GM21723 (cell line): Measurements from ENCODE around the gene SLC34A1.
A peak's percentile ranks its signal among the peaks of the same experiment; 100 is the strongest.

ENCODE experiments used
- ATAC-seq: cut with Tn5 transposase; IDR thresholded peaks from one replicate; pipeline ENCODE4 v1.9.1; 2021; ENCODE audit warnings: mild to moderate bottlenecking, moderate library complexity; ENCODE audit not compliant: unreplicated experiment

The SLC34A1 gene

DNA sequence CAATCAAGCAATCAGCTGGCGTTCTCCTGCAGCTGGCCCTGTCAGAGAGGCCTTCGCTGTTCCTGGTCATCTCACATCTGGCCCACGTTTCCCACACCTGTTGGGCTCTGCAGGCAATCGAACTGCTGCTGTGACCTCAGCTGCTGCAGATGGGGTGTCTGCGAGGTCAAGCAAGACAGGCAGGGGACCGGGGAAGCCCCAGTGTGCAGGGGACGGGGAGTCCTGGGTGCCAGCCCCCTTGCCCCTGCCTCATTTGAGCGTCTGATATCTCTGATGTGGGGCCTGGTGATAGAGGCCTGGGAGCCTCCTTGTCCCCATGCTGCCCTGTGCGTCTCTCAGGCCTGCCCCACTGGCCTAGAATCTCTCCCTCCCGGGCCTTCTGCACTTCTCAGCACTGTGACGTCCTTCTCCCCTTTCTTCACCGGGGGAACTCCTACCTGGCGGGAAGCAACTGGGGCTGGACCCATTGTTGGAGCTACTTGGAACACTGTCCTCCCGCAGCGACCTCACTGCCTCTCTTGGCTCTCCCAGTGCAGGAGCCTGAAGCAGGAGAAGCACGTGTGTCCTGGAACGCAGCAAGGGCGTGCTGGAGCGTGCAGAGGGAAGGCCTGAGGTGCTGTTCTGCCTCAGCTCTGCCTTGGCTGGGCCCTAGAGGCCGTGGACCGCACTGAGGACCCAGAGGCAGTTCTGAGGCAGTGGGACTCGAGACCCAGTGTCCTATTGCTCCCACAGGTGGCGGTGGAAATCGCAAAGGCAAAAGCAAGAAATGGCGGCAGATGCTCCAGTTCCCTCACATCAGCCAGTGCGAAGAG is 46.1 kb downstream of the SLC34A1 start:
- no peak for ATAC-seq

GRCh38 chr5:177430972-177431316 is 46.7 kb downstream of the SLC34A1 start:
- no peak for ATAC-seq

GRCh38 chr5:177431317-177432142 is 47.3 kb downstream of the SLC34A1 start:
- ATAC-seq: peak; percentile 46

GRCh38 chr5:177432143-177432838 is 48.1 kb downstream of the SLC34A1 start:
- ATAC-seq: no peak

DNA sequence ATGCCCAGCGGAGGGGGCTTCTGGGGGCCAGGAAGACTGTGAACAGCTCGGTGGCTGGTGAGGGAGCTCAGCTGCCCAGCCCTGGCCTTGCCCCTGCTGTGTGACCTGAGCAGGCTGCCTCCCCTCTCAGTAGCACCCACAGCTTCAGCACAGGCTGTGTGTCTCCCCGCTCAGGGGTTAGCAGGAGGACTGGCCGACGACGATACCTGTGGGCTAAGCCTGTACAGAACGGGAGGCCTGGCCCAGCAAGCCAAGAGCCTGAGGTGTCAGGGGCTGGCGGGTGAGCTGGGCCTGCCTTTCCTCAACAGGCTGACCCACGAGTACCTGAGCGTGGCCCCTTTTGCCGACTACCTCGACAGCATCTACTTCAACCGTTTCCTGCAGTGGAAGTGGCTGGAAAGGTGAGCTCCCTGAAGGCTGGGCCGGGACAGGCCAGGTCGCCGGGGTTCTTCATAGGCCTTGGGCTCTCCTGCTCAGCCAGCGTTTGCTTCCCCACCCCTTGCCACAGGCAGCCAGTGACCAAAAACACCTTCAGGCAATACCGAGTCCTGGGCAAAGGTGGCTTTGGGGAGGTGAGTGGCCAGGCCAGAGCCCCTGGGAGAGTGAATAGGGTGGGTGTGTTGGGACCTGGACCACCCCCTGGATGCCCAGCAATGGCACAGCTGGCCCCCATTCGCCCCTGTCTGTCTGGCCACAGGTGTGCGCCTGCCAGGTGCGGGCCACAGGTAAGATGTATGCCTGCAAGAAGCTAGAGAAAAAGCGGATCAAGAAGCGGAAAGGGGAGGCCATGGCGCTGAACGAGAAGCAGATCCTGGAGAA is 48.8 kb downstream of the SLC34A1 start:
- ATAC-seq: no peak

DNA sequence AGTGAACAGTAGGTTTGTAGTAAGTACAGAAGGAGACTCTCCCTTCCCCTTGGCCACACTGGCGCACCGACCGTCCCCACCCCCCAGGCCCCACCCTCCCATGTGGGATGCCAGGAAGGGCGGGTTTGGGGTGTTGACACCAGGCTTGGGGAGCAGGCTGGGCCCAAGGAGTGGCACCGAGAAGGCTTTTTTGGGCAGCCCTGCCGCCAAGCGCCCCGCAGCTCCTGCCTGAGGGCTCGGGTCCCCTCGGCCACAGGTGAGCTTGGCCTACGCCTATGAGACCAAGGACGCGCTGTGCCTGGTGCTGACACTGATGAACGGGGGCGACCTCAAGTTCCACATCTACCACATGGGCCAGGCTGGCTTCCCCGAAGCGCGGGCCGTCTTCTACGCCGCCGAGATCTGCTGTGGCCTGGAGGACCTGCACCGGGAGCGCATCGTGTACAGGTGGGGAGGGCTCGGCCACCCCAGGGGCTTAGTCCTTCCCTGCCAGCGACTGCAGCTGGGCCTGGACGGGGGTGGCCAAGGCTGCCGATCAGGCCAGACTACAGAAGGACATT is 49.5 kb downstream of the SLC34A1 start:
- ATAC-seq: no peak

DNA sequence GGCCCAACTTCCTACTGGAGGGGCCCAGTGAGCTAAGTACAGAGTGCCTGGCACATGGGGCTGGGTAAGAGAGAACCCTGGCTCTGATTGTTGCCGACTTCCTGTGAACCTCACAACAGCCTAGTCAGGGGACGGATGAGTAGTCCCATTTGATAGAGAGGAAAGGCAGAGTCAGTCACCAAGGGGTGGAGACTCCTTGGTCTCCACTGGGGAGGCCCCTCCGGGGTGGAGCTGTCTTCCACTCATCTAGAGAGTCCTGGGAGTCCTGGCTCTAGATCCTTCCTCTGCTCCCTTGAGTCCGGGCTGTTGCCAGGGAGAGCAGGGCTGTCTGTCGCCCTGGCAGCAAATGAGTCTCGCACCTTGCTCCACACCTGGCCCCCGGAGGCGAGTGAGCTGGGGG is 50.2 kb downstream of the SLC34A1 start:
- no peak for ATAC-seq

GRCh38 chr5:177434942-177435738 is 50.9 kb downstream of the SLC34A1 start:
- no peak for ATAC-seq

DNA sequence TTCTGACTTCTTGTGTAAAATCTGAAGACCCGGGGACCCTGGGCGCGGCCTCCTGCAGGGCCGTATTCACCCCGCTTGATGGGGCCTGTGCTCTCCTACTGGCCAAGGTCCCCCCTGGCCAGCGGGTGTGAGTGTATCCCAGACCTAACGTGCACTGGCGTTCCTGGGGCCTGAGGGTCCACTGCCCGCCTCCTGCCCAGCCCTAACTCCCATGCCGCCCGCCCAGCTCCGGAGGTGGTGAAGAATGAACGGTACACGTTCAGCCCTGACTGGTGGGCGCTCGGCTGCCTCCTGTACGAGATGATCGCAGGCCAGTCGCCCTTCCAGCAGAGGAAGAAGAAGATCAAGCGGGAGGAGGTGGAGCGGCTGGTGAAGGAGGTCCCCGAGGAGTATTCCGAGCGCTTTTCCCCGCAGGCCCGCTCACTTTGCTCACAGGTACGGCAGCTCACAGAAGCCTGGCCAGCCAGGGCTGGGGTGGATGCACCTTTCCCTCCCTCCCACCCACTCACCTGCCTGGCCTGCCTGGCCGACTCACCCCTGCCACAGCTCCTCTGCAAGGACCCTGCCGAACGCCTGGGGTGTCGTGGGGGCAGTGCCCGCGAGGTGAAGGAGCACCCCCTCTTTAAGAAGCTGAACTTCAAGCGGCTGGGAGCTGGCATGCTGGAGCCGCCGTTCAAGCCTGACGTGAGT is 51.8 kb downstream of the SLC34A1 start:
- ATAC-seq: no peak

- ATAC-seq: no peak
Observed at GRCh38 chr5:177437623-177438022, 53.4 kb downstream of the SLC34A1 start.

GRCh38 chr5:177438468-177438867 is 54.2 kb downstream of the SLC34A1 start:
- ATAC-seq: no peak

- ATAC-seq: no peak
Observed at GRCh38 chr5:177439518-177440053, 55.4 kb downstream of the SLC34A1 start.

DNA sequence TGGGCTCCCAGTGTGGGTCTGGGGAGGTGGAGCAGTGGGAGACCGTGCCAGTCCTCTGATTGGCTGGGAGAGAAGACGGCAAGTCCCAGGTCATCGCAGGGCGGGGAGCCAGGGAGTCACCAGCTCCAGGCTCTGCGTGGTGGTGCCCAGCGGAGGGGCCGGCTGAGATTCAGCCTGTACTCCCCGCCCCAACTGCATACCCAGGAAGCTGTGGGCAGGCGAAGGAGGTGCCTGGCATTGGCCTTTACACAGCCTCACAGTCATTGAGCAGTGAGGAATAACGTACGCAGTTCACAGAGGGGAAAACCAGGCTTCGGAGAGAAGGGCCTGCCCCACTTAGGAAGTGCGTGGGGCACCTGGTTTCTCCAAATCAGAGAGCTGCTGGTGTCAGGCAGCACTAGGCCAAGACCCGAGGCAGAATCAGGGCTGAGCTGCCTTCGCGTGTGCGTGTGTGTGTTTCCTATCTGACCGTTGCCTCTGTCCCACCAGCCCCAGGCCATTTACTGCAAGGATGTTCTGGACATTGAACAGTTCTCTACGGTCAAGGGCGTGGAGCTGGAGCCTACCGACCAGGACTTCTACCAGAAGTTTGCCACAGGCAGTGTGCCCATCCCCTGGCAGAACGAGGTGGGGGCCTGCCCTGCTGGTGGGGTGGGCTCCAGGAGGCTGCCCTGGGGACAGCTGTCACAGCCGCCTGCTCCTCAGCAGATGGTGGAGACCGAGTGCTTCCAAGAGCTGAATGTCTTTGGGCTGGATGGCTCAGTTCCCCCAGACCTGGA is 56.2 kb downstream of the SLC34A1 start:
- ATAC-seq: no peak

GRCh38 chr5:177440990-177441780 is 57.0 kb downstream of the SLC34A1 start:
- no peak for ATAC-seq

DNA sequence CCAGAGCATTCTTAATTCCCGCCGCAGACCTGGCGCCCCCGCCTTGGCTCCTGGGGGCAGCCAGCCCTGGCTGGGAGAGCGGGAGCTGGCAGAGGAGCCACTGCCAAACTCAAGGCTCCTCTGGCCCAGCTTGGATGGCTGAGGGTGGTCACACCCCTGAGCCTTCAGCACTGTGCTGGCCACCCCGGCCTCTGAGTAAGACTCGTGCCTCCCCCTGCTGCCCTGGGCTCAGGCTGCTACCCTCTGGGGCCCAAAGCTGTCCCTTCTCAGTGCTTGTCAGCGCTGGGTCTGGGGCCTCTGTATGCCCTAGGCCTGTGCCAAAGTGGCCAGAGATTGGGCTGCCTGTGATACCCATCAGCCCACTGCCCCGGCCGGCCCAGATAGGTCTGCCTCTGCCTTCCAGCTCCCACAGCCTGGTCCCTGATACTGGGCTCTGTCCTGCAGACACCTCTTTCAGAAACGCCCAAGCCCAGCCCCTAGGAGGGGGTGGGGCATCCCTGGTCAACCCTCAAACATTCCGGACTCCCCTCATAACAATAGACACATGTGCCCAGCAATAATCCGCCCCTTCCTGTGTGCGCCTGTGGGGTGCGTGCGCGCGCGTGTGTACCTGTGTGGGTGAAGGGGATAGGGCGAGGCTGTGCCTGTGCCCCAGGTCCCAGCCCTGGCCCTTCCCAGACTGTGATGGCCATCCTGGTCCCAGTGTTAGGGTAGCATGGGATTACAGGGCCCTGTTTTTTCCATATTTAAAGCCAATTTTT is 58.0 kb downstream of the SLC34A1 start:
- ATAC-seq: no peak

DNA sequence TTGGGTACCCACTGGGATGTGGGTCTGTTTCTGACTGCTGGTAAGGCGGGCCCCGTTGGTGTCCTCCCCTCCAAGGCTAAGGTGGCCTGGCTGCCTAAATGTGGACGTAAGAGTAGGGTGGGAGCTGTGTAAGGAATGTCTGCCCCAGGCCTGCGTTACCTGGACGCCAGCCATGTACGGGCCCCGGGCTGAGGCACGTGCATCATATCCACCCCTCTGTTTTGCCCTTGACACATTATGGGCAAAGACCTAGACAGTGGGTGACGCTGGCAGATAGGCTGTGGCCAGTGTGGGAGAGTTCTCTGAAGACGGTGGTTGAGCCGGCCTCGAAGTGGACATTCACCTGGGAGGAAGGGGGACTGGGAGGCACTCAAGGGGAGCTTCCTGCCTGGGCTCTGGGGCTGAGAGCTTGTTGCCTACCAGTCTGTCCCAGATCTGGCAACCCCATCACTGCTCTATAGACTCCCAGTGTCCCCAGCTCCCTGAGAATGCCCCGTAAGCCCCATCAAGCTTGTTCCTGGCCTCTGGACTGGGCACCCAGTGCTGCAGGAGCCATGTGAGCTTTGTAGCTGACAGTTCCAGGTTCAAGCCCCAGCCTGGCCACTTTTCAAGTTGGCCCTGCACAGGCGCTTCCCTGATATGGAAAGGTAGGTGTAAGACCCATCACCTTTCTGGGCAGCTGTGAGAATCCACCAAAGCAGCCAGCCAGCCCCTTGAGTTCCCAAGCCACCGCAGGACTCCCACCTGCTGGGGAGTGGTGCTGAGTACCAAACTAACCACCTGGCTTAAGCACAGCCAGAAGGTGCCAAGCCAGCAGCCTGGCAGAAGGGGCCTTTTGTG is 59.1 kb downstream of the SLC34A1 start:
- ATAC-seq: no peak
